B cell (primary cell): ENCODE results near the gene CD80. TPM values are rescaled to one million over a fixed set of nuclear protein-coding genes. Genes with fewer than 3 reads are reported as not detected.

ENCODE experiments used
- ATAC-seq: fragments of 200-7000 bp; cut with Tn5 transposase; one replicate; pipeline ENCODE4 v1.10.0; 2021; ENCODE audit warnings: low read depth, mild to moderate bottlenecking, moderate number of reproducible peaks, moderate library complexity
- CTCF ChIA-PET: fragments of 350-600 bp; sonication (Branson Sonifier 250); formaldehyde crosslinking; loops from one replicate; lab custom pipeline; 2021; ENCODE audit warnings: antibody characterized with exemption, inconsistent platforms; lab: Charles Lee
- POLR2A ChIA-PET: fragments of 350-600 bp; sonication (Branson Sonifier 250); formaldehyde crosslinking; loops from one replicate; lab custom pipeline; 2021; ENCODE audit warnings: antibody characterized with exemption; lab: Charles Lee
- DNase-seq: peaks from one replicate; pipeline ENCODE4 v3.0.0; 2013
- H2AFZ ChIP-seq: 2 replicates; pipeline ENCODE4 v1.6.1; 2012; ENCODE audit warnings: mild to moderate bottlenecking, low read depth, low read length; ENCODE audit not compliant: insufficient read depth, poor library complexity, severe bottlenecking
- H3K27ac ChIP-seq, 2 donors: 1 replicate in 1 of 2; 2 replicates in 1 of 2; pipeline ENCODE4 v1.5.1; 2012 to 2013; ENCODE audit warnings: low read length in 2 of 2, mild to moderate bottlenecking in 2 of 2, moderate library complexity in 1 of 2
- H3K27me3 ChIP-seq, 4 experiments: fragments of 200-600 bp in 1 of 4; sonication (generic) in 1 of 4; replicated peaks in 1 of 4; 1 replicate in 2 of 4; 2 replicates in 2 of 4; pipeline versions ENCODE4 v1.6.1 to v1.7.0; 2013 to 2016; ENCODE audit warnings: low read length in 3 of 4, mild to moderate bottlenecking in 2 of 4, mixed read lengths in 1 of 4, moderate library complexity in 1 of 4; ENCODE audit not compliant: insufficient read depth in 4 of 4, control insufficient read depth in 3 of 4; ENCODE audit errors: control extremely low read depth in 1 of 4
- H3K36me3 ChIP-seq, 2 experiments: replicated peaks in 1 of 2; 1 replicate in 1 of 2; 2 replicates in 1 of 2; pipeline versions ENCODE4 v1.6.1 to v1.7.1; 2013; ENCODE audit warnings: low read length in 1 of 2; ENCODE audit not compliant: insufficient read depth in 2 of 2, control insufficient read depth in 1 of 2; ENCODE audit errors: control extremely low read depth in 1 of 2, extremely low read depth in 1 of 2
- H3K4me1 ChIP-seq, 2 donors: fragments of 200-600 bp in 1 of 2; sonication (generic) in 1 of 2; 1 replicate in 1 of 2; 2 replicates in 1 of 2; pipeline versions ENCODE4 v1.5.1 to v1.6.1; 2013 to 2017; ENCODE audit warnings: low read length in 2 of 2; ENCODE audit not compliant: control insufficient read depth in 2 of 2, insufficient read depth in 2 of 2
- H3K4me2 ChIP-seq: replicated peaks from 2 replicates; pipeline ENCODE3; 2012; ENCODE audit warnings: mild to moderate bottlenecking, low read depth, low read length; ENCODE audit not compliant: poor library complexity, severe bottlenecking
- H3K4me3 ChIP-seq, 5 experiments: fragments of 200-600 bp in 1 of 5; sonication (generic) in 1 of 5; 1 replicate in 3 of 5; 2 replicates in 2 of 5; pipeline versions ENCODE4 v1.5.1 to v1.7.0; 2011 to 2016; ENCODE audit warnings: low read length in 4 of 5, mild to moderate bottlenecking in 4 of 5, low read depth in 2 of 5, control low read depth in 1 of 5, moderate library complexity in 1 of 5; ENCODE audit not compliant: insufficient read depth in 1 of 5; ENCODE audit errors: control extremely low read depth in 1 of 5, extremely low read depth in 1 of 5
- H3K79me2 ChIP-seq: fragments of 200-600 bp; sonication (generic); one replicate; pipeline ENCODE4 v1.6.0; 2016; ENCODE audit warnings: low read length; ENCODE audit not compliant: control insufficient read depth, insufficient read depth
- H3K9ac ChIP-seq: fragments of 200-600 bp; sonication (generic); 2 replicates; pipeline ENCODE4 v1.6.1; 2017; ENCODE audit warnings: mild to moderate bottlenecking, low read length, moderate library complexity
- H3K9me3 ChIP-seq, 3 donors: one replicate each; pipeline versions ENCODE4 v1.6.1 to v1.7.1; 2013; ENCODE audit warnings: low read length in 2 of 3; ENCODE audit not compliant: control insufficient read depth in 2 of 3, insufficient read depth in 1 of 3; ENCODE audit errors: control extremely low read depth in 1 of 3
- H4K20me1 ChIP-seq: 2 replicates; pipeline ENCODE4 v1.6.0; 2012; ENCODE audit warnings: mild to moderate bottlenecking, low read length; ENCODE audit not compliant: insufficient read depth, control insufficient read depth, poor library complexity, severe bottlenecking
- H3K27ac Mint-ChIP-seq: one replicate; pipeline ENCODE4 v1.8.0; 2021; ENCODE audit warnings: mixed read lengths
- H3K27me3 Mint-ChIP-seq: one replicate; pipeline ENCODE4 v1.8.0; 2021; ENCODE audit warnings: mixed read lengths
- H3K4me1 Mint-ChIP-seq: one replicate; pipeline ENCODE4 v1.8.0; 2021; ENCODE audit warnings: mixed read lengths
- H3K4me3 Mint-ChIP-seq: one replicate; pipeline ENCODE4 v1.8.0; 2021; ENCODE audit warnings: mixed read lengths
- H3K9me3 Mint-ChIP-seq: one replicate; pipeline ENCODE4 v1.8.0; 2022; ENCODE audit warnings: mixed read lengths; ENCODE audit not compliant: insufficient read depth
- CTCF ChIP-seq: fragments of 200-600 bp; IDR thresholded peaks from one replicate; pipeline ENCODE4 v1.8.0; 2022; ENCODE audit warnings: antibody characterized with exemption, mild to moderate bottlenecking
- EZH2 ChIP-seq: IDR thresholded peaks from 2 replicates; pipeline ENCODE4 v1.6.1; 2012; ENCODE audit warnings: borderline replicate concordance, low read depth, mild to moderate bottlenecking, moderate library complexity, low read length; ENCODE audit not compliant: insufficient read depth, poor library complexity, severe bottlenecking
- WGBS: methylation state at CpG from one replicate; pipeline ENCODE4 v1.1.5; 2013; ENCODE audit warnings: missing lambda C conversion rate; ENCODE audit not compliant: insufficient coverage; 5-methylcytosine and 5-hydroxymethylcytosine counted together
- intact Hi-C: fragments of 100-400 bp; cut with micrococcal nuclease; formaldehyde crosslinking; loops from one replicate; pipeline ENCODE4 v1.10.0; 2022
- polyA minus RNA-seq: library from RNA; depleted of rRNA, polyadenylated mRNA; stranded (reverse); fragments of >200 nt; gene quantifications from 2 replicates; pipeline ENCODE4 v1.2.3, GENCODE V29; 2012
- polyA plus RNA-seq: library from polyadenylated mRNA; depleted of rRNA; stranded (reverse); fragments of >200 nt; gene quantifications from 2 replicates; pipeline ENCODE4 v1.2.3, GENCODE V29; 2012
- total RNA-seq, 2 donors: library from RNA; stranded (reverse); fragments of 120-200 nt in 1 of 2; gene quantifications; 1 replicate in 1 of 2; 2 replicates in 1 of 2; pipeline versions ENCODE4 v1.2.3 to v1.2.4, GENCODE V29; 2013 to 2022

Gene CD80
- total RNA-seq (26.5 and 28.0 TPM in 2 replicates), polyA plus RNA-seq (9.3 and 15.0 TPM in 2 replicates), polyA minus RNA-seq (20.2 and 26.0 TPM in 2 replicates)
- total RNA-seq (2013): 12.3 TPM

GRCh38 chr3:119559441-119559963, at the start of gene CD80:
CD80 (minus strand) TSS chr3:119559614; CDS start chr3:119557728, 1,886 bp downstream.
- peak within 1 kb of the TSS; percentile 91 for H3K27ac Mint-ChIP-seq
- Histone ChIP-seq H3K27ac (peak within 1 kb of the TSS; percentile 71 to 92), H3K79me2 (peaks cover 24% of the 10 kb centered on the region), H3K4me1 (peaks cover 49 to 71% of the 10 kb centered on the region in 2 donors), H4K20me1 (no peaks in the 10 kb centered on the region), H2AFZ (peak within 1 kb of the TSS; percentile 66), H3K36me3 (no peaks in the 10 kb centered on the region), H3K27me3 (no peaks in the 10 kb centered on the region), H3K4me3 (peak within 1 kb of the TSS in 4 of 5 experiments; percentile 42 to 71 (median 60)), H3K9ac (peak within 1 kb of the TSS; percentile 76), H3K4me2 (peak within 1 kb of the TSS; percentile 70), H3K9me3 (no peaks in the 10 kb centered on the region)
- ChIA-PET POLR2A (interaction anchor here (0.6 to 1.7 kb wide), 6 partner anchors 16 to 95 kb away, joined by 4 to 14 read pairs (median 5); partner anchors contain the start of genes ADPRH, TIMMDC1 and TMEM39A), CTCF (interaction anchor here (0.9 to 3.7 kb wide), 17 partner anchors 9 to 284 kb away, joined by 3 to 16 read pairs (median 4); partner anchors contain the start of genes TIMMDC1 and TMEM39A)
- TF ChIP-seq EZH2 (no peak), CTCF (peak; percentile 58)
- no peaks in the 10 kb centered on the region for H3K9me3 Mint-ChIP-seq
- H3K27me3 Mint-ChIP-seq: no peaks in the 10 kb centered on the region
- ATAC-seq (peak; percentile 60), DNase-seq (peak; percentile 85)
- peak within 1 kb of the TSS; percentile 75 for H3K4me3 Mint-ChIP-seq
- 33% methylated on average over 1 of the region's 7 CpGs for WGBS
- H3K4me1 Mint-ChIP-seq: peaks cover 80% of the 10 kb centered on the region
- intact Hi-C loops: loop anchor here (1.0 to 10.0 kb wide), 10 partner anchors 8 to 535 kb away; partner anchors contain the start of genes GSK3B, PLA1A, TIMMDC1 and TMEM39A

- H3K27ac ChIP-seq: no peak overlapping the region
- H3K4me2 ChIP-seq: no peak overlapping the region
- no peaks in the 10 kb centered on the region for H3K9me3 ChIP-seq
- H3K27ac Mint-ChIP-seq: no peak overlapping the region
- H3K4me1 Mint-ChIP-seq: no peaks in the 10 kb centered on the region
- H2AFZ ChIP-seq: no peak overlapping the region
- no peaks in the 10 kb centered on the region for H3K9me3 Mint-ChIP-seq
- H3K27me3 ChIP-seq: no peaks in the 10 kb centered on the region
- ATAC-seq: no peak
- H3K4me1 ChIP-seq: no peaks in the 10 kb centered on the region
- 85% methylated on average over 5 of the region's 6 CpGs for WGBS
- ChIA-PET CTCF (no interaction called here), POLR2A (no interaction called here)
- no peaks in the 10 kb centered on the region for H4K20me1 ChIP-seq
- DNase-seq: no peak
- TF ChIP-seq CTCF (no peak), EZH2 (no peak)
- no peak overlapping the region for H3K4me3 Mint-ChIP-seq
- H3K4me3 ChIP-seq: no peak overlapping the region
- no peaks in the 10 kb centered on the region for H3K79me2 ChIP-seq
- H3K9ac ChIP-seq: no peak overlapping the region
- H3K36me3 ChIP-seq: no peaks in the 10 kb centered on the region
- no peaks in the 10 kb centered on the region for H3K27me3 Mint-ChIP-seq
- intact Hi-C loops: no loop called here
Observed at GRCh38 chr3:119608405-119609000, 49.1 kb upstream of the CD80 start.
